ENCODE data around the gene MBOAT1.

The MBOAT1 gene

DNA sequence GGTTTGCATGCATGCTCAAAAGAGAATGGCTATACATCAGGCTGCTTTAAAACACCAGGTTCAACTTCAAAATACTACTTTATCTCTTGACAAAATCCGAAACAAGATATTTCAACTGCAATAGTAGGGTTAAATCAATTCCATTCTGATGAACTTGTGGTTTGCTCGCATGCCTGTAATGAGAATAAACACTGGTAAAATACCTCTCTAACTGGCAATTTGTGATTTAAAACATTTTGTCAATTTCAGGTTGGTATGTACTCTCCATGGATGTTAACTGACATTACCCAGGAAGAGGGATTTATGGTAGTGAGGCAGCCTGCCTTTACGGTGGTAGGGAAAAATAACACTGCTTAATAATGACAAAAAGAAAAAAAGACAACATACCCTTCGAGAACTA is 74.4 kb downstream of the MBOAT1 start:
- H3K27ac ChIP-seq: no peak overlapping the region
- TF ChIP-seq, protein P1, sequence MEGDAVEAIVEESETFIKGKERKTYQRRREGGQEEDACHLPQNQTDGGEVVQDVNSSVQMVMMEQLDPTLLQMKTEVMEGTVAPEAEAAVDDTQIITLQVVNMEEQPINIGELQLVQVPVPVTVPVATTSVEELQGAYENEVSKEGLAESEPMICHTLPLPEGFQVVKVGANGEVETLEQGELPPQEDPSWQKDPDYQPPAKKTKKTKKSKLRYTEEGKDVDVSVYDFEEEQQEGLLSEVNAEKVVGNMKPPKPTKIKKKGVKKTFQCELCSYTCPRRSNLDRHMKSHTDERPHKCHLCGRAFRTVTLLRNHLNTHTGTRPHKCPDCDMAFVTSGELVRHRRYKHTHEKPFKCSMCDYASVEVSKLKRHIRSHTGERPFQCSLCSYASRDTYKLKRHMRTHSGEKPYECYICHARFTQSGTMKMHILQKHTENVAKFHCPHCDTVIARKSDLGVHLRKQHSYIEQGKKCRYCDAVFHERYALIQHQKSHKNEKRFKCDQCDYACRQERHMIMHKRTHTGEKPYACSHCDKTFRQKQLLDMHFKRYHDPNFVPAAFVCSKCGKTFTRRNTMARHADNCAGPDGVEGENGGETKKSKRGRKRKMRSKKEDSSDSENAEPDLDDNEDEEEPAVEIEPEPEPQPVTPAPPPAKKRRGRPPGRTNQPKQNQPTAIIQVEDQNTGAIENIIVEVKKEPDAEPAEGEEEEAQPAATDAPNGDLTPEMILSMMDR (IDR thresholded peaks at IDR 0.05): no peak
- no peak for TF ChIP-seq ZFX (IDR thresholded peaks at IDR 0.05; ENCODE audit: borderline replicate concordance)

DNA sequence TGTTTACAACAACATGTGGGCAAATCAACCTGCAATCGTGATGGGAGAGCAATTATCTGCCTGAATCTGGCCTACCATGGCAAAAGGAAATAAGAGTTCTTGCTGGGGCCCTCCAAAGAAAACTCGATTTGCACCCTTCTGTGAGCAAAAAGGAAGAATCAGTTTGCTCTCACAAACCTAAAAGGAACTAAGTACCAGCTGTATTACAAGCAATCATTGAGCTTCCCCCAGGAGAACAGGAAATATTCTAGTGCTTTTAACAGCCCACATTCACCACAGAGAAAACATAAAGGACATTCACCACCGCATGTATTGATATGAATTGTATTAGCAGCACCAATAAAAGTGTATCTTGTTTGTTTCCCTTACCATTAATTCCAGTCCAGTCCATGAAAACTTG is 75.0 kb downstream of the MBOAT1 start:
- no peak overlapping the region for H3K27ac ChIP-seq
- no peak for TF ChIP-seq ZFX (IDR thresholded peaks at IDR 0.05; ENCODE audit: borderline replicate concordance)
- TF ChIP-seq, protein P1 (IDR thresholded peaks at IDR 0.05): no peak

DNA sequence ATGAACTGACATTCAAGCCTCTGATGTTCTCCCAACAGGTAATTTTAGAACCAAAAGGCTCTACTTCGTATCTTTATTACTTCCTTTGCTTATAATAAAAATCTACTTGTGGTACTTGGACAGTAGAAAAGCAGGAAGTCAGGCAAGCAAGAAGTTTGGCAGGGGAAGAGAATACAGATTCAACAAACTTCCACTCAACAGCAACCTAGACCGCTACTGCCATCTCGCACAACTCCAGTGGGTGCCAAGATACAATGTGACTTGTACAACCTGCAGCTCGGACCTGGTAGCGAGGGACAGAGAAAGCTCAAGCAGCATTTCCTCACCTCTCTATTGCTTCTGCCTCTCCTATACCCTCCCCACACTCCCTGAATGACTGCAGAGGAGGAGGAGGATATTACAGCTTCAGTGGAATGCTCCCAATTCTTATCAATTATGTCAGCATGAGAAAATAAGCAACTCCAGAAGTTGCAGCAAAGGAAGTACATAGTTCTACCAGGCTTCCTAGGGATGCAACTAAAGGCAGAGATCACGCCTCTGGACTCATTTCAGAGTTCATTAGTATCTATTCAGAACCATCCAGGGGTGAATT is 76.5 kb downstream of the MBOAT1 start:
- no peak for TF ChIP-seq ZFX (IDR thresholded peaks at IDR 0.05; ENCODE audit: borderline replicate concordance)
- TF ChIP-seq, protein P1 (IDR thresholded peaks at IDR 0.05): no peak

DNA sequence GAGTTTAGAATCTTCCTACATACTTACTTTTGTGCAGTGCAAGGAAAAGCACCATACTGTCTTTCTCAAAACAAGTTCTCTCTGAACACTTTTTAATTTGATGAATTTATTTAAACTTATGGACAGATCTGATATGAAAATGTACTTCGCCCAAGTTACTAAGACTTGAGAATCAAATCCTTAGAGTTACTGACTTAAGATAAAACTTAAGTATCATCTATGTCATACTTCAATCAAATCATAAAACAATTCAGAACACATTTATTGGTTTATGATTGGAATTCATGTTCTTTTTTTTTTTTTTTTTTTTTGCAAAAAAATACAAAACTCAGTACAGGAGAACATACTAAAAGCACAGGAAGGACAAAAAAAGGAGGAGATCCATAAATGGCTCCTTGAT is 77.7 kb downstream of the MBOAT1 start:
- TF ChIP-seq, protein P1 (IDR thresholded peaks at IDR 0.05): no peak
- TF ChIP-seq ZFX (IDR thresholded peaks at IDR 0.05; ENCODE audit: borderline replicate concordance): no peak
- H3K27ac ChIP-seq: no peak overlapping the region

More for the DNA sequence above, 76.5 kb downstream of the MBOAT1 start:
- H3K27ac ChIP-seq: no peak overlapping the region

DNA sequence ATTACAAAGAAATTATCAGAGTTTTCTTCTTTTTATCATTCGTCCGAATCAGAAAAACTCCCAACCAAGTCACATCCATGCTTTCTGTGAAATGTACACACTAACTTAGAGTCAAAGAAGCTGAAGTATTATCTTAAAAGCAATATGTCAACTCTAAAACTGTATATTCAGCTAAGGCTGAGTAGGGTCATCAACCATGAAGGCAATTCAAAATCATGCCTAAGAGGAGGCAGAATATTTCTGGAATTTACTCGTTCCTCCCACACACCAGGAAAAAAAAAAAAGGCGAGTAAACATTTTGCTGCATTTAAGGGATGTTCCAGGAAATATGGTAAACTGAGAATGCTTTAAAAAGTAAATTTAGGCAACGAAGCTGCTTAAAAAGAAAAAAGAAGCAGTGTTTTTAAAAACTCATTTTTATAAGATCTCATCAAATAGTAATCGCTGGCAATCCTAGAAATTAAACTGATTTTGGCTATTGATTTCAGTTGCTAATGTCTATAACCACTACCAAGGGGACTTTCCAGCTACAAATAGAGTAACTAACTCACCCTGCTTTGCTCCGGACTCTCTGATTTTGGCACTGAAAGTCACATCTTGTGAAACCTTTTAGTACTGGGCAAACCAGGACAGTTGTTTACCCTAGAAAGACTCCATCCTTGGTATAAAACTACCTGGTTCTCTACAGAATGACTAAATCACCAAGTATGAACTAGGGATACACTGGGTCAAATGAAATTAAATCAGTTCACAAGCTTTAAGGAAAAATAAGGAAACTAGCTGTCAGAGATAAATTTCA is 82.8 kb downstream of the MBOAT1 start:
- TF ChIP-seq, protein P1 (IDR thresholded peaks at IDR 0.05): no peak
- TF ChIP-seq ZFX (IDR thresholded peaks at IDR 0.05; ENCODE audit: borderline replicate concordance): no peak
- H3K27ac ChIP-seq: no peak overlapping the region

DNA sequence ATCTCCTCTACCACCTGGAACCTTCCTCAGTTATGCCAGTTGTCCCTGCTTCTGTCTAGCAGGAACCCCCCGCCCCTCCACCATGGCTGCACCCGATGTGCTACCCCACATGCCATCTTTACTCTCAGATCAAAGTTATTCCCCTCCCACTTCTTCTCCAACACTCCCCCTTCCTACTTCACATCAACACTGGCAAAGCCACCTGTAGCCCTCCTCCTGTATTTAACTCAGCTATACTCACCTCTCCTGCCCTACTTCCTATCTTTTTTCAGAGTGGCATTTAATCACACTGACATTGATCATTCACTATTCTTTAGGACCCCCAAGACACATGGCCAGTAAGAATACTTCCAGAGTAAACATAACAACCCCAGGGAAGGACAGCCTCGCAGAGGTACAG is 84.3 kb downstream of the MBOAT1 start:
- no peak for TF ChIP-seq ZFX (IDR thresholded peaks at IDR 0.05; ENCODE audit: borderline replicate concordance)
- H3K27ac ChIP-seq: no peak overlapping the region

DNA sequence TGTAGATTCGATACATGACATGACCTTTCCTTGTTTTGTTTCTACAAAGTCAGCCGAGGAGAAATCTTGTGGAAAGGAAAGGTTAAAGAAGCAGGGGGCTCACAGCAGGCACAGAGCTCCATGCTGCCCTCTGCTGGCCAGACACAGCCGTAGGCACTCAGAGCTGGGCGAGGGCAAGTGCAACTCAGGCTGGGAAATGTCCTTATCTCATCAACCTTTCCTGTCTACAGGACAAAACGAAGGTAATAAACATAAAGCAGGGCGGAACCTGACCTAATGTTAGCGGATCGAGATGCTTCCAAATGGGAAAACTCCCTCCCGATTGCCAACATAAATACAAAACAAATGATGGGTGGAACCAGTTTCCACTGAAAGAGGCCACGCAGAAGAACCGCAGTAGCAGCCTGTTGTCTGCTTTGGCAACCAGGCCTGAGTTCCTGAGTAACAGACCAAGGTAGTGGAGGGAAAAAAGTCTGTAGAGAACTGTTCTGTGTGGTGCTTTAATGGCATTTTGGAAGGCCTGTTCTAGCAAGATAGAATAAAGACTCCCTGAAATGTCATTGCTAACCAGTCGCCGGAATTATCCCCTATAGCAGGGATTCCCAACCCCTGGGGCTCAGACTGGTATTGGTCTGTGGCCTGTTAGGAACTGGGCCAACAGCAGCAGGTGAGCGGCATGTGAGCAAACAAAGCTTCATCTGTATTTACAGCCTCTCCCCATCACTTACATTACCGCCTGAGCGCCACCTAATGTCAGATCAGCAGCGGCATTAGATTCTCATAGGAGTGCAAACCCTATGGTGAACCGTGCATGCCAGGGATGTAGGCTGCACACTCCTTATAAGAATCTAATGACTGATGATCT is 85.2 kb downstream of the MBOAT1 start:
- H3K27ac ChIP-seq: 0 out of 2 replicates have a peak overlapping the region, but pooled peaks have one; percentile 19
- no peak for TF ChIP-seq ZFX (IDR thresholded peaks at IDR 0.05; ENCODE audit: borderline replicate concordance)
- TF ChIP-seq, protein P1 (IDR thresholded peaks at IDR 0.05): peak; percentile 98

All from 22Rv1 (cell line).